Vagina (tissue), 2 donors: ENCODE measurements around the gene CD38.

Experiments used
- POLR2A ChIP-seq, 2 donors: fragments of 450-650 bp; IDR thresholded peaks; one replicate each; pipeline ENCODE4 v1.6.1; 2017; ENCODE audit warnings: antibody characterized with exemption in 2 of 2, mild to moderate bottlenecking in 2 of 2, moderate library complexity in 2 of 2
- POLR2AphosphoS5 ChIP-seq, 2 donors: sonication (generic); formaldehyde crosslinking; IDR thresholded peaks; one replicate each; pipeline ENCODE4 v1.9.0; 2017; ENCODE audit warnings: antibody characterized with exemption in 2 of 2, mild to moderate bottlenecking in 2 of 2, low read depth in 1 of 2; ENCODE audit not compliant: insufficient read depth in 1 of 2
- TF ChIP-seq, protein P1 (sequence below), 3 experiments: fragments of 450-650 bp in 2 of 3; fragments of 200-600 bp in 1 of 3; sonication (generic) in 1 of 3; IDR thresholded peaks; one replicate each; pipeline ENCODE4 v1.5.1; 2017 to 2019; ENCODE audit warnings: antibody characterized with exemption in 3 of 3, mild to moderate bottlenecking in 2 of 3, moderate library complexity in 2 of 3

DNA sequence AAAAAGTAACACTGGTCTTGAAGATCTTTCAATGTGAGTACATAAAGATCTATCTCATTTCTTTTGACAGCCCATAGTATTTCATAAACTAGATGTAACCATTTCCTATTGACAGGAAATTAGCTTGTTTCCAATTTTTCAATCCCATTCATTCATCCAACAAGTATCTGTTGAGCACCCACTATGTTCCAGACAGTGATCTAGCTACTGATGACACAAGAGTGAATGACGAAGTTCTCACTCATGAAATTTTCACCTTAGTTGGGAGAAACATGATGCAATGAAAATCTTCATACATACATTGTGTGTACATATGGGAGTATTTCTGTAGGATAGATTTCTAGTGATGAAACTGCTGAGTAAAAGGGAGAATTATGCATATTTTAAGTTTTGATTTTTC is 1.7 kb downstream of the CD38 start:
- TF ChIP-seq, protein P1, sequence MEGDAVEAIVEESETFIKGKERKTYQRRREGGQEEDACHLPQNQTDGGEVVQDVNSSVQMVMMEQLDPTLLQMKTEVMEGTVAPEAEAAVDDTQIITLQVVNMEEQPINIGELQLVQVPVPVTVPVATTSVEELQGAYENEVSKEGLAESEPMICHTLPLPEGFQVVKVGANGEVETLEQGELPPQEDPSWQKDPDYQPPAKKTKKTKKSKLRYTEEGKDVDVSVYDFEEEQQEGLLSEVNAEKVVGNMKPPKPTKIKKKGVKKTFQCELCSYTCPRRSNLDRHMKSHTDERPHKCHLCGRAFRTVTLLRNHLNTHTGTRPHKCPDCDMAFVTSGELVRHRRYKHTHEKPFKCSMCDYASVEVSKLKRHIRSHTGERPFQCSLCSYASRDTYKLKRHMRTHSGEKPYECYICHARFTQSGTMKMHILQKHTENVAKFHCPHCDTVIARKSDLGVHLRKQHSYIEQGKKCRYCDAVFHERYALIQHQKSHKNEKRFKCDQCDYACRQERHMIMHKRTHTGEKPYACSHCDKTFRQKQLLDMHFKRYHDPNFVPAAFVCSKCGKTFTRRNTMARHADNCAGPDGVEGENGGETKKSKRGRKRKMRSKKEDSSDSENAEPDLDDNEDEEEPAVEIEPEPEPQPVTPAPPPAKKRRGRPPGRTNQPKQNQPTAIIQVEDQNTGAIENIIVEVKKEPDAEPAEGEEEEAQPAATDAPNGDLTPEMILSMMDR (IDR thresholded peaks at IDR 0.05): no peak
- no peak for TF ChIP-seq POLR2A (IDR thresholded peaks at IDR 0.05)
- no peak for TF ChIP-seq POLR2AphosphoS5 (IDR thresholded peaks at IDR 0.05; ENCODE audit: insufficient read depth in 1 of 2, low read depth in 1 of 2)
